ENCODE results near the gene FAM174C.

The FAM174C gene

GRCh38 chr19:1262623-1263123 lies 12.7 kb upstream of the FAM174C start:
- H3K4me1 ChIP-seq (ENCODE audit: control insufficient read depth, insufficient read depth, low read length): peaks cover 27% of the 10 kb centered on the region
- POLR2A ChIA-PET: interaction anchor here (0.6 to 7.7 kb wide), 4 partner anchors 6 to 1799 kb away, joined by 4 to 407 read pairs (median 22); no protein-coding TSS in a partner anchor
- TF ChIP-seq ZBTB20 (tag by site-specific recombination; IDR thresholded peaks at IDR 0.05): no peak
- no peak for TF ChIP-seq ZNF660 (tag by site-specific recombination; IDR thresholded peaks at IDR 0.05)
- TF ChIP-seq ZNF133 (tag by site-specific recombination; IDR thresholded peaks at IDR 0.05): no peak
- TF ChIP-seq ZNF335 (tag by site-specific recombination; conservative IDR thresholded peaks at IDR 0.05): no peak
- no peak for TF ChIP-seq ZNF280C (tag by site-specific recombination; IDR thresholded peaks at IDR 0.05)
- TF ChIP-seq ZNF654 (tag by site-specific recombination; IDR thresholded peaks at IDR 0.05; ENCODE audit: low read depth): no peak
- TF ChIP-seq, protein P1, sequence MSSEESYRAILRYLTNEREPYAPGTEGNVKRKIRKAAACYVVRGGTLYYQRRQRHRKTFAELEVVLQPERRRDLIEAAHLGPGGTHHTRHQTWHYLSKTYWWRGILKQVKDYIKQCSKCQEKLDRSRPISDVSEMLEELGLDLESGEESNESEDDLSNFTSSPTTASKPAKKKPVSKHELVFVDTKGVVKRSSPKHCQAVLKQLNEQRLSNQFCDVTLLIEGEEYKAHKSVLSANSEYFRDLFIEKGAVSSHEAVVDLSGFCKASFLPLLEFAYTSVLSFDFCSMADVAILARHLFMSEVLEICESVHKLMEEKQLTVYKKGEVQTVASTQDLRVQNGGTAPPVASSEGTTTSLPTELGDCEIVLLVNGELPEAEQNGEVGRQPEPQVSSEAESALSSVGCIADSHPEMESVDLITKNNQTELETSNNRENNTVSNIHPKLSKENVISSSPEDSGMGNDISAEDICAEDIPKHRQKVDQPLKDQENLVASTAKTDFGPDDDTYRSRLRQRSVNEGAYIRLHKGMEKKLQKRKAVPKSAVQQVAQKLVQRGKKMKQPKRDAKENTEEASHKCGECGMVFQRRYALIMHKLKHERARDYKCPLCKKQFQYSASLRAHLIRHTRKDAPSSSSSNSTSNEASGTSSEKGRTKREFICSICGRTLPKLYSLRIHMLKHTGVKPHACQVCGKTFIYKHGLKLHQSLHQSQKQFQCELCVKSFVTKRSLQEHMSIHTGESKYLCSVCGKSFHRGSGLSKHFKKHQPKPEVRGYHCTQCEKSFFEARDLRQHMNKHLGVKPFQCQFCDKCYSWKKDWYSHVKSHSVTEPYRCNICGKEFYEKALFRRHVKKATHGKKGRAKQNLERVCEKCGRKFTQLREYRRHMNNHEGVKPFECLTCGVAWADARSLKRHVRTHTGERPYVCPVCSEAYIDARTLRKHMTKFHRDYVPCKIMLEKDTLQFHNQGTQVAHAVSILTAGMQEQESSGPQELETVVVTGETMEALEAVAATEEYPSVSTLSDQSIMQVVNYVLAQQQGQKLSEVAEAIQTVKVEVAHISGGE (tag by site-specific recombination; conservative IDR thresholded peaks at IDR 0.05; ENCODE audit: low read depth): no peak
- no peak for TF ChIP-seq REPIN1 (tag by site-specific recombination; IDR thresholded peaks at IDR 0.05; ENCODE audit: low read depth)
- peak; percentile 58; the same call in 1 of the 2 replicates for TF ChIP-seq SP3 (tag by site-specific recombination; IDR thresholded peaks at IDR 0.05)
- no peak for TF ChIP-seq ZNF530 (tag by site-specific recombination; IDR thresholded peaks at IDR 0.05; ENCODE audit: low read depth)
- TF ChIP-seq HIC1 (tag by site-specific recombination; IDR thresholded peaks at IDR 0.05): peak; percentile 50; the same call in 1 of the 2 replicates
- TF ChIP-seq ZNF211 (tag by site-specific recombination; IDR thresholded peaks at IDR 0.05; ENCODE audit: low read depth): no peak
- TF ChIP-seq, protein P2, sequence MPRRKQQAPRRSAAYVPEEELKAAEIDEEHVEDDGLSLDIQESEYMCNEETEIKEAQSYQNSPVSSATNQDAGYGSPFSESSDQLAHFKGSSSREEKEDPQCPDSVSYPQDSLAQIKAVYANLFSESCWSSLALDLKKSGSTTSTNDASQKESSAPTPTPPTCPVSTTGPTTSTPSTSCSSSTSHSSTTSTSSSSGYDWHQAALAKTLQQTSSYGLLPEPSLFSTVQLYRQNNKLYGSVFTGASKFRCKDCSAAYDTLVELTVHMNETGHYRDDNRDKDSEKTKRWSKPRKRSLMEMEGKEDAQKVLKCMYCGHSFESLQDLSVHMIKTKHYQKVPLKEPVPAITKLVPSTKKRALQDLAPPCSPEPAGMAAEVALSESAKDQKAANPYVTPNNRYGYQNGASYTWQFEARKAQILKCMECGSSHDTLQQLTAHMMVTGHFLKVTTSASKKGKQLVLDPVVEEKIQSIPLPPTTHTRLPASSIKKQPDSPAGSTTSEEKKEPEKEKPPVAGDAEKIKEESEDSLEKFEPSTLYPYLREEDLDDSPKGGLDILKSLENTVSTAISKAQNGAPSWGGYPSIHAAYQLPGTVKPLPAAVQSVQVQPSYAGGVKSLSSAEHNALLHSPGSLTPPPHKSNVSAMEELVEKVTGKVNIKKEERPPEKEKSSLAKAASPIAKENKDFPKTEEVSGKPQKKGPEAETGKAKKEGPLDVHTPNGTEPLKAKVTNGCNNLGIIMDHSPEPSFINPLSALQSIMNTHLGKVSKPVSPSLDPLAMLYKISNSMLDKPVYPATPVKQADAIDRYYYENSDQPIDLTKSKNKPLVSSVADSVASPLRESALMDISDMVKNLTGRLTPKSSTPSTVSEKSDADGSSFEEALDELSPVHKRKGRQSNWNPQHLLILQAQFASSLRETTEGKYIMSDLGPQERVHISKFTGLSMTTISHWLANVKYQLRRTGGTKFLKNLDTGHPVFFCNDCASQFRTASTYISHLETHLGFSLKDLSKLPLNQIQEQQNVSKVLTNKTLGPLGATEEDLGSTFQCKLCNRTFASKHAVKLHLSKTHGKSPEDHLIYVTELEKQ (tag by site-specific recombination; IDR thresholded peaks at IDR 0.05; ENCODE audit: borderline replicate concordance): no peak
- TF ChIP-seq ZNF354C (tag by site-specific recombination; IDR thresholded peaks at IDR 0.05; ENCODE audit: borderline replicate concordance, low read depth): no peak
- no peak for TF ChIP-seq ZNF37A (tag by site-specific recombination; IDR thresholded peaks at IDR 0.05)
- no peak for TF ChIP-seq GLI4 (tag by site-specific recombination; IDR thresholded peaks at IDR 0.05)
- TF ChIP-seq ZNF621 (tag by site-specific recombination; IDR thresholded peaks at IDR 0.05): no peak
- no peak for TF ChIP-seq SETDB1 (IDR thresholded peaks at IDR 0.05; ENCODE audit: insufficient read length, low read length)
- TF ChIP-seq ZNF366 (tag by site-specific recombination; conservative IDR thresholded peaks at IDR 0.05): peak; percentile 39; the same call in 1 of the 2 replicates
- TF ChIP-seq ZNF510 (tag by site-specific recombination; IDR thresholded peaks at IDR 0.05; ENCODE audit: insufficient replicate concordance): no peak
- TF ChIP-seq ZNF138 (tag by site-specific recombination; IDR thresholded peaks at IDR 0.05; ENCODE audit: borderline replicate concordance): no peak
- TF ChIP-seq, protein P3, sequence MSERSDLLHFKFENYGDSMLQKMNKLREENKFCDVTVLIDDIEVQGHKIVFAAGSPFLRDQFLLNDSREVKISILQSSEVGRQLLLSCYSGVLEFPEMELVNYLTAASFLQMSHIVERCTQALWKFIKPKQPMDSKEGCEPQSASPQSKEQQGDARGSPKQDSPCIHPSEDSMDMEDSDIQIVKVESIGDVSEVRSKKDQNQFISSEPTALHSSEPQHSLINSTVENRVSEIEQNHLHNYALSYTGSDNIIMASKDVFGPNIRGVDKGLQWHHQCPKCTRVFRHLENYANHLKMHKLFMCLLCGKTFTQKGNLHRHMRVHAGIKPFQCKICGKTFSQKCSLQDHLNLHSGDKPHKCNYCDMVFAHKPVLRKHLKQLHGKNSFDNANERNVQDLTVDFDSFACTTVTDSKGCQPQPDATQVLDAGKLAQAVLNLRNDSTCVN (tag by site-specific recombination; optimal IDR thresholded peaks at IDR 0.05): no peak
- no peak for TF ChIP-seq SCRT1 (tag by site-specific recombination; IDR thresholded peaks at IDR 0.05; ENCODE audit: borderline replicate concordance)
- TF ChIP-seq ZNF146 (tag by site-specific recombination; IDR thresholded peaks at IDR 0.05): no peak

More at GRCh38 chr19:1262623-1263123, 12.7 kb upstream of the FAM174C start:
- Histone ChIP-seq H3K27ac (ENCODE audit: extremely low read depth, low read depth, low read length) (no peak overlapping the region), H3K36me3 (ENCODE audit: control insufficient read depth in 2 of 2, insufficient read depth in 1 of 2, low read length in 2 of 2) (peaks cover 2 to 5% of the 10 kb centered on the region in 2 experiments), H3K4me3 (ENCODE audit: low read depth, low read length) (peak overlapping the region; percentile 6; the same call in 1 of the 2 replicates), H3K9me3 (ENCODE audit: control insufficient read depth, insufficient read depth, low read depth, low read length) (no peaks in the 10 kb centered on the region)
- CTCF ChIA-PET: interaction anchor here (11.3 kb wide), 1 partner anchor 18 kb away, joined by 299 read pairs; no protein-coding TSS in a partner anchor
